Cardiac septum (tissue), 1 donor: Measurements from ENCODE around the gene NKAIN2. TPM values are rescaled to one million over a fixed set of nuclear protein-coding genes. Genes with fewer than 3 reads are reported as not detected.

Source experiments
- DNase-seq: peaks from one replicate; pipeline ENCODE4 v3.0.0-alpha.2; 2020; ENCODE audit warnings: low spot score
- intact Hi-C: fragments of 100-400 bp; cut with DNase I; formaldehyde crosslinking; loops from one replicate; pipeline ENCODE4 v1.14.0; 2022
- total RNA-seq: library from RNA; stranded (reverse); fragmentation: NEBNext Ultra II Directional; extraction: Animal tissue kit (Norgen Biotek cat#: 25700); gene quantifications from one replicate; pipeline ENCODE4 v1.2.1, GENCODE V29; 2021
- donor health status: DM: no; HTN: no; CAD: no.

NKAIN2 gene
- total RNA-seq, 1 donor from 2014 or later = 0.30 TPM

GRCh38 chr6:124064317-124065113, 260.9 kb downstream of the NKAIN2 start:
- no peak for DNase-seq
- intact Hi-C loops = no loop called here

GRCh38 chr6:124066269-124066668, 262.6 kb downstream of the NKAIN2 start:
- intact Hi-C loops = no loop called here
- DNase-seq = no peak

- no peak for DNase-seq
- intact Hi-C loops = no loop called here
Observed at GRCh38 chr6:124066946-124067552, 263.4 kb downstream of the NKAIN2 start.

GRCh38 chr6:124069230-124069950, 265.7 kb downstream of the NKAIN2 start:
- intact Hi-C loops = no loop called here
- DNase-seq = no peak

- intact Hi-C loops = no loop called here
- DNase-seq = no peak
Observed at GRCh38 chr6:124073021-124073420, 269.4 kb downstream of the NKAIN2 start.

- intact Hi-C loops = no loop called here
- no peak for DNase-seq
Observed at GRCh38 chr6:124073820-124074587, 270.3 kb downstream of the NKAIN2 start.

GRCh38 chr6:124074606-124075005, 270.9 kb downstream of the NKAIN2 start:
- intact Hi-C loops = no loop called here
- no peak for DNase-seq

- intact Hi-C loops = no loop called here
- DNase-seq = no peak
Observed at GRCh38 chr6:124076336-124077048, 272.8 kb downstream of the NKAIN2 start.

- intact Hi-C loops = no loop called here
- DNase-seq = no peak
Observed at GRCh38 chr6:124078169-124078568, 274.5 kb downstream of the NKAIN2 start.

GRCh38 chr6:124080483-124080882, 276.8 kb downstream of the NKAIN2 start:
- DNase-seq = no peak
- intact Hi-C loops = no loop called here

GRCh38 chr6:124090491-124090890, 286.8 kb downstream of the NKAIN2 start:
- DNase-seq = no peak
- intact Hi-C loops = no loop called here

GRCh38 chr6:124099520-124099919, 295.9 kb downstream of the NKAIN2 start:
- intact Hi-C loops = no loop called here
- no peak for DNase-seq

GRCh38 chr6:124110514-124110913, 306.8 kb downstream of the NKAIN2 start:
- intact Hi-C loops = no loop called here
- DNase-seq = no peak

GRCh38 chr6:124119596-124119995, 315.9 kb downstream of the NKAIN2 start:
- DNase-seq = no peak
- intact Hi-C loops = no loop called here

- intact Hi-C loops = no loop called here
- no peak for DNase-seq
Observed at GRCh38 chr6:124123617-124124209, 320.0 kb downstream of the NKAIN2 start.

GRCh38 chr6:124131259-124131658, 327.6 kb downstream of the NKAIN2 start:
- no peak for DNase-seq
- intact Hi-C loops = no loop called here

GRCh38 chr6:124131779-124132178, 328.1 kb downstream of the NKAIN2 start:
- intact Hi-C loops = no loop called here
- DNase-seq = no peak

- DNase-seq = no peak
- intact Hi-C loops = no loop called here
Observed at GRCh38 chr6:124132256-124132655, 328.6 kb downstream of the NKAIN2 start.

- intact Hi-C loops = no loop called here
- no peak for DNase-seq
Observed at GRCh38 chr6:124142852-124143251, 339.2 kb downstream of the NKAIN2 start.
